H9 (cell line): ENCODE data around the gene TLK1. TPM values are rescaled to one million over a fixed set of nuclear protein-coding genes. Genes with fewer than 3 reads are reported as not detected.

Experiments used
- DNase-seq: peaks from one replicate; pipeline ENCODE4 v3.0.0-alpha.2; 2017
- H2AFZ ChIP-seq: one replicate; pipeline ENCODE4 v1.6.1; 2013; ENCODE audit warnings: mild to moderate bottlenecking, low read length, control low read depth, moderate library complexity
- H2AK5ac ChIP-seq: 2 replicates; pipeline ENCODE4 v1.6.1; 2013; ENCODE audit warnings: low read length, control low read depth, mixed read lengths; ENCODE audit not compliant: insufficient read length
- H2BK120ac ChIP-seq: one replicate; pipeline ENCODE4 v1.6.1; 2013; ENCODE audit warnings: low read depth, mild to moderate bottlenecking, low read length, control low read depth, inconsistent platforms; ENCODE audit not compliant: poor library complexity, severe bottlenecking
- H2BK12ac ChIP-seq: 2 replicates; pipeline ENCODE4 v1.6.1; 2013; ENCODE audit warnings: low read length, control low read depth, mixed read lengths, low read depth; ENCODE audit not compliant: insufficient read length
- H2BK15ac ChIP-seq: 2 replicates; pipeline ENCODE4 v1.6.1; 2013; ENCODE audit warnings: low read depth, low read length, control low read depth
- H2BK20ac ChIP-seq: one replicate; pipeline ENCODE4 v1.6.1; 2013; ENCODE audit warnings: low read depth, mild to moderate bottlenecking, low read length, control low read depth, inconsistent platforms; ENCODE audit not compliant: poor library complexity, severe bottlenecking
- H2BK5ac ChIP-seq: 2 replicates; pipeline ENCODE4 v1.6.1; 2013; ENCODE audit warnings: low read length, control low read depth, mixed read lengths; ENCODE audit not compliant: insufficient read length
- H3K14ac ChIP-seq: 2 replicates; pipeline ENCODE4 v1.6.1; 2013; ENCODE audit warnings: low read length, control low read depth; ENCODE audit not compliant: insufficient read depth
- H3K18ac ChIP-seq: 2 replicates; pipeline ENCODE4 v1.6.1; 2013; ENCODE audit warnings: low read depth, mild to moderate bottlenecking, mixed read lengths, low read length, control low read depth; ENCODE audit not compliant: insufficient read length
- H3K23ac ChIP-seq: 2 replicates; pipeline ENCODE4 v1.6.1; 2013; ENCODE audit warnings: low read length, control low read depth, mixed read lengths, low read depth; ENCODE audit not compliant: insufficient read length
- H3K23me2 ChIP-seq: 2 replicates; pipeline ENCODE4 v1.6.1; 2013; ENCODE audit warnings: low read depth, mild to moderate bottlenecking, mixed read lengths, low read length, control low read depth; ENCODE audit not compliant: insufficient read length, poor library complexity, severe bottlenecking
- H3K27ac ChIP-seq: 2 replicates; pipeline ENCODE4 v1.5.1; 2013; ENCODE audit warnings: low read length, control low read depth, mixed read lengths, low read depth; ENCODE audit not compliant: insufficient read length
- H3K27me3 ChIP-seq: 2 replicates; pipeline ENCODE4 v1.6.1; 2013; ENCODE audit warnings: low read length, control low read depth, inconsistent platforms; ENCODE audit not compliant: insufficient read depth
- H3K4ac ChIP-seq: 2 replicates; pipeline ENCODE4 v1.6.1; 2013; ENCODE audit warnings: low read depth, mild to moderate bottlenecking, control low read depth, inconsistent platforms, low read length, moderate library complexity
- H3K4me1 ChIP-seq: 2 replicates; pipeline ENCODE4 v1.6.1; 2013; ENCODE audit warnings: low read length, control low read depth, inconsistent platforms; ENCODE audit not compliant: insufficient read depth
- H3K4me2 ChIP-seq: 2 replicates; pipeline ENCODE4 v1.6.1; 2013; ENCODE audit warnings: low read length, control low read depth, mixed read lengths; ENCODE audit not compliant: insufficient read length, insufficient read depth
- H3K56ac ChIP-seq: 2 replicates; pipeline ENCODE4 v1.6.1; 2013; ENCODE audit warnings: low read depth, mild to moderate bottlenecking, mixed read lengths, low read length, control low read depth; ENCODE audit not compliant: insufficient read length
- H3K79me1 ChIP-seq: 2 replicates; pipeline ENCODE4 v1.6.1; 2013; ENCODE audit warnings: low read depth, mild to moderate bottlenecking, moderate library complexity, low read length, control low read depth, inconsistent platforms; ENCODE audit not compliant: insufficient read depth, poor library complexity, severe bottlenecking
- H3K79me2 ChIP-seq: 2 replicates; pipeline ENCODE4 v1.6.1; 2013; ENCODE audit warnings: low read length, control low read depth, inconsistent platforms; ENCODE audit not compliant: insufficient read depth
- H3K9ac ChIP-seq: 2 replicates; pipeline ENCODE4 v1.6.1; 2013; ENCODE audit warnings: low read length, control low read depth, mixed read lengths; ENCODE audit not compliant: insufficient read length; ENCODE audit errors: extremely low read depth
- H3K9me3 ChIP-seq: one replicate; pipeline ENCODE4 v1.6.1; 2013; ENCODE audit warnings: low read depth, low read length, inconsistent platforms; ENCODE audit not compliant: control insufficient read depth
- H3T11ph ChIP-seq: one replicate; pipeline ENCODE4 v1.6.1; 2013; ENCODE audit warnings: mild to moderate bottlenecking, low read length, control low read depth, inconsistent platforms
- H4K20me1 ChIP-seq: one replicate; pipeline ENCODE4 v1.6.1; 2013; ENCODE audit not compliant: control insufficient read depth, insufficient read length, insufficient read depth
- H4K5ac ChIP-seq: 2 replicates; pipeline ENCODE4 v1.6.1; 2013; ENCODE audit warnings: low read depth, mild to moderate bottlenecking, mixed read lengths, low read length, control low read depth; ENCODE audit not compliant: insufficient read length
- H4K8ac ChIP-seq: replicated peaks from 2 replicates; pipeline ENCODE4 v1.6.1; 2013; ENCODE audit warnings: low read length, control low read depth, mixed read lengths, low read depth; ENCODE audit not compliant: insufficient read length
- H4K91ac ChIP-seq: 2 replicates; pipeline ENCODE4 v1.6.1; 2013; ENCODE audit warnings: low read depth, mild to moderate bottlenecking, moderate library complexity, mixed read lengths, low read length, control low read depth; ENCODE audit not compliant: insufficient read length
- H3K27ac Mint-ChIP-seq, 3 experiments: 2 replicates in 2 of 3; 3 replicates in 1 of 3; pipeline ENCODE4 v1.8.0; 2020 to 2021; ENCODE audit warnings: mixed read lengths in 3 of 3, mild to moderate bottlenecking in 1 of 3, moderate library complexity in 1 of 3
- H3K27me3 Mint-ChIP-seq: 2 replicates; pipeline ENCODE4 v1.8.0; 2021; ENCODE audit warnings: low read depth, mild to moderate bottlenecking, moderate library complexity, mixed read lengths
- H3K36me3 Mint-ChIP-seq, 3 experiments: 2 replicates in 2 of 3; 3 replicates in 1 of 3; pipeline ENCODE4 v1.8.0; 2020 to 2021; ENCODE audit warnings: low read depth in 3 of 3, mixed read lengths in 3 of 3; ENCODE audit not compliant: insufficient read depth in 1 of 3
- H3K4me1 Mint-ChIP-seq, 2 experiments: 2 replicates each; pipeline ENCODE4 v1.8.0; 2020; ENCODE audit warnings: mixed read lengths in 2 of 2
- H3K4me3 Mint-ChIP-seq, 2 experiments: 2 replicates in 1 of 2; 3 replicates in 1 of 2; pipeline ENCODE4 v1.8.0; 2020 to 2021; ENCODE audit warnings: mild to moderate bottlenecking in 2 of 2, mixed read lengths in 2 of 2, moderate library complexity in 1 of 2
- H3K9me3 Mint-ChIP-seq, 2 experiments: 2 replicates in 1 of 2; 3 replicates in 1 of 2; pipeline ENCODE4 v1.8.0; 2020; ENCODE audit warnings: mild to moderate bottlenecking in 2 of 2, mixed read lengths in 2 of 2, moderate library complexity in 1 of 2
- CTCF ChIP-seq: fragments of 200-600 bp; sonication (generic); conservative IDR thresholded peaks from 3 replicates; pipeline ENCODE4 v1.8.0; 2021; ENCODE audit warnings: antibody characterized with exemption, mild to moderate bottlenecking
- WGBS: extraction: QIAGEN DNeasy Blood & Tissue Kit; methylation state at CpG from one replicate; pipeline ENCODE4 v1.1.7; 2013; ENCODE audit warnings: missing lambda C conversion rate, low lambda C conversion rate, mixed read lengths; ENCODE audit not compliant: insufficient read length; ENCODE audit errors: extremely low coverage; 5-methylcytosine and 5-hydroxymethylcytosine counted together
- total RNA-seq: library from RNA; stranded (reverse); gene quantifications from 2 replicates; pipeline ENCODE4 v1.2.1, GENCODE V29; 2021

Gene TLK1
- total RNA-seq, 1 experiment from 2014 or later = 112 TPM

GRCh38 chr2:170949415-170949814 is 211.3 kb downstream of the TLK1 start:
- Histone ChIP-seq H3K56ac (no peak overlapping the region), H4K8ac (no peak overlapping the region), H2BK12ac (no peak overlapping the region), H2BK120ac (no peak overlapping the region), H4K91ac (no peak overlapping the region), H4K5ac (no peak overlapping the region), H3K79me2 (peaks cover 11% of the 10 kb centered on the region; the same call in 1 of the 2 replicates), H3K23ac (no peak overlapping the region), H2BK15ac (no peak overlapping the region), H2BK20ac (no peak overlapping the region), H2AFZ (no peak overlapping the region), H4K20me1 (no peaks in the 10 kb centered on the region), H3K14ac (no peak overlapping the region), H3K27ac (no peak overlapping the region), H2AK5ac (no peak overlapping the region), H3T11ph (no peak overlapping the region), H2BK5ac (no peak overlapping the region), H3K4ac (no peak overlapping the region), H3K18ac (no peak overlapping the region), H3K4me1 (no peaks in the 10 kb centered on the region), H3K79me1 (peaks cover 3% of the 10 kb centered on the region), H3K9me3 (no peaks in the 10 kb centered on the region), H3K23me2 (no peaks in the 10 kb centered on the region), H3K4me2 (no peak overlapping the region), H3K27me3 (no peaks in the 10 kb centered on the region), H3K9ac (no peak overlapping the region)
- no peaks in the 10 kb centered on the region for H3K4me1 Mint-ChIP-seq
- H3K4me3 Mint-ChIP-seq = no peak overlapping the region
- no peak for DNase-seq
- H3K9me3 Mint-ChIP-seq = no peaks in the 10 kb centered on the region
- no peak overlapping the region for H3K27ac Mint-ChIP-seq
- H3K36me3 Mint-ChIP-seq = peaks cover 38 to 56% (median 48%) of the 10 kb centered on the region in 3 experiments
- no peaks in the 10 kb centered on the region for H3K27me3 Mint-ChIP-seq
- no peak for TF ChIP-seq CTCF
- WGBS = no CpG with 5 or more reads among the region's 5 CpGs
